ENCODE data around the gene MICB. TPM values are rescaled to one million over a fixed set of nuclear protein-coding genes. Genes with fewer than 3 reads are reported as not detected.

MICB gene
- total RNA-seq, 2 donors from 2014 or later: 34.9 to 37.4 TPM

GRCh38 chr6:31560697-31561058, 62.7 kb downstream of the MICB start:
- Mint-ChIP-seq H3K4me3 (peak overlapping the region; percentile 90), H3K27ac (peak overlapping the region; percentile 94 to 95), H3K27me3 (no peaks in the 10 kb centered on the region), H3K4me1 (ENCODE audit: low read depth in 2 of 2) (peaks cover 71% of the 10 kb centered on the region in 2 donors), H3K36me3 (peaks cover 17% of the 10 kb centered on the region), H3K9me3 (peaks cover 3% of the 10 kb centered on the region)
- ATAC-seq (no peak), DNase-seq (ENCODE audit: low spot score) (no peak)

Other genes starting within 250 kb of the MICB start
- gene HLA-C, start 226.1 kb upstream of the MICB start, total RNA-seq: 1,000 to 10,000 TPM; 1,205 to 1,894 TPM
- gene HLA-B, start 141.0 kb upstream of the MICB start, total RNA-seq: 1,000 to 10,000 TPM; 3,852 to 7,384 TPM
- gene MICA, start 94.5 kb upstream of the MICB start, total RNA-seq: 10 to 100 TPM; 14.2 to 16.9 TPM
- gene MCCD1, start 30.8 kb downstream of the MICB start, total RNA-seq: not detected
- 100 to 1,000 TPM; 469 to 713 TPM for gene DDX39B, start 43.9 kb downstream of the MICB start, total RNA-seq
- gene ATP6V1G2, start 48.5 kb downstream of the MICB start, total RNA-seq: 1 to 10 TPM; 1.4 to 2.3 TPM
- gene NFKBIL1, start 49.5 kb downstream of the MICB start, total RNA-seq: 10 to 100 TPM; 16.8 to 17.0 TPM
- gene LTA, start 74.1 kb downstream of the MICB start, total RNA-seq: 1,000 to 10,000 TPM; 1,187 to 3,727 TPM
- 100 to 1,000 TPM; 320 to 420 TPM for gene TNF, start 77.4 kb downstream of the MICB start, total RNA-seq
- gene LTB, start 84.3 kb downstream of the MICB start, total RNA-seq: 100 to 1,000 TPM; 110 to 153 TPM
- 10 to 100 TPM; 15.5 to 34.6 TPM for gene LST1, start 88.1 kb downstream of the MICB start, total RNA-seq
- gene NCR3, start 94.9 kb downstream of the MICB start, total RNA-seq: 10 to 100 TPM; 65.5 to 91.6 TPM
- 10 to 100 TPM in 1 of 2 donors, 1 to 10 TPM in 1; 9.3 to 20.0 TPM for gene AIF1, start 117.1 kb downstream of the MICB start, total RNA-seq
- 100 to 1,000 TPM; 224 to 345 TPM for gene PRRC2A, start 122.6 kb downstream of the MICB start, total RNA-seq
- gene BAG6, start 154.5 kb downstream of the MICB start, total RNA-seq: 100 to 1,000 TPM; 284 to 337 TPM
- 1 to 10 TPM in 1 of 2 donors, under 1 TPM in 1; 0.76 to 1.3 TPM for gene APOM, start 157.7 kb downstream of the MICB start, total RNA-seq
- gene C6orf47, start 162.6 kb downstream of the MICB start, total RNA-seq: 10 to 100 TPM; 26.9 to 34.0 TPM
- 10 to 100 TPM; 34.5 to 40.9 TPM for gene GPANK1, start 166.9 kb downstream of the MICB start, total RNA-seq
- gene CSNK2B, start 167.9 kb downstream of the MICB start, total RNA-seq: 100 to 1,000 TPM; 205 to 247 TPM
- 10 to 100 TPM; 24.0 to 37.9 TPM for gene LY6G5B, start 171.8 kb downstream of the MICB start, total RNA-seq
- 1 to 10 TPM; 5.4 to 8.8 TPM for gene LY6G5C, start 182.9 kb downstream of the MICB start, total RNA-seq
- 10 to 100 TPM; 60.6 to 77.5 TPM for gene ABHD16A, start 205.2 kb downstream of the MICB start, total RNA-seq
- not detected for gene LY6G6F, start 208.7 kb downstream of the MICB start, total RNA-seq
- not detected for gene LY6G6D, start 217.2 kb downstream of the MICB start, total RNA-seq
- gene LY6G6C, start 223.6 kb downstream of the MICB start, total RNA-seq: not detected
- under 1 TPM in 1 of 2 donors, not detected in 1; 0.21 TPM for gene MPIG6B, start 225.2 kb downstream of the MICB start, total RNA-seq
- gene DDAH2, start 231.2 kb downstream of the MICB start, total RNA-seq: 10 to 100 TPM; 18.8 to 24.4 TPM
- 100 to 1,000 TPM; 468 to 581 TPM for gene CLIC1, start 238.4 kb downstream of the MICB start, total RNA-seq
- gene MSH5, start 241.9 kb downstream of the MICB start, total RNA-seq: 100 to 1,000 TPM in 1 of 2 donors, 10 to 100 TPM in 1; 36.2 to 154 TPM